AG09309 (cell line): ENCODE results near the gene SNX32.

Experiments used
- DNase-seq: peaks from one replicate; pipeline ENCODE4 v3.0.0-alpha.2; 2010; ENCODE audit warnings: low read depth
- H3K4me3 ChIP-seq: 2 replicates; pipeline ENCODE4 v1.5.1; 2011; ENCODE audit warnings: mild to moderate bottlenecking, low read depth, low read length, moderate library complexity; ENCODE audit not compliant: control insufficient read depth
- CTCF ChIP-seq: IDR thresholded peaks from 2 replicates; pipeline ENCODE4 v1.5.1; 2011; ENCODE audit warnings: mild to moderate bottlenecking, low read depth, low read length, inconsistent platforms; ENCODE audit not compliant: insufficient read depth, control insufficient read depth; ENCODE audit errors: missing control alignments

Gene SNX32

GRCh38 chr11:65870706-65871681 lies 37.2 kb downstream of the SNX32 start:
- peak overlapping the region; percentile 77 for H3K4me3 ChIP-seq

GRCh38 chr11:65871811-65872548 lies 38.2 kb downstream of the SNX32 start:
- no peak for DNase-seq
- TF ChIP-seq CTCF: peak; percentile 35
- peak overlapping the region; percentile 77 for H3K4me3 ChIP-seq

More at GRCh38 chr11:65870706-65871681, 37.2 kb downstream of the SNX32 start:
- DNase-seq: no peak
- no peak for TF ChIP-seq CTCF

- DNase-seq: no peak
- no peak for TF ChIP-seq CTCF
- H3K4me3 ChIP-seq: peak within 1 kb of the TSS; percentile 77
Measured at GRCh38 chr11:65872586-65873317, 39.0 kb downstream of the SNX32 start, which contains the start of gene EFEMP2. TSS of gene EFEMP2 (minus strand) at chr11:65872800. CDS start at chr11:65872354, 446 bp downstream.

- no peak for TF ChIP-seq CTCF
- no peak for DNase-seq
- peak overlapping the region; percentile 77 for H3K4me3 ChIP-seq
Measured at GRCh38 chr11:65873318-65874156, 39.8 kb downstream of the SNX32 start.

GRCh38 chr11:65879617-65880016 lies 45.9 kb downstream of the SNX32 start, which contains the start of gene CTSW:
TSS of gene CTSW (plus strand) at chr11:65879837. CDS start at chr11:65879855, 18 bp downstream.
- H3K4me3 ChIP-seq: no peak within 1 kb of the TSS
- DNase-seq: no peak
- TF ChIP-seq CTCF: no peak
